ENCODE results near the gene PRUNE2.

PRUNE2 gene

DNA sequence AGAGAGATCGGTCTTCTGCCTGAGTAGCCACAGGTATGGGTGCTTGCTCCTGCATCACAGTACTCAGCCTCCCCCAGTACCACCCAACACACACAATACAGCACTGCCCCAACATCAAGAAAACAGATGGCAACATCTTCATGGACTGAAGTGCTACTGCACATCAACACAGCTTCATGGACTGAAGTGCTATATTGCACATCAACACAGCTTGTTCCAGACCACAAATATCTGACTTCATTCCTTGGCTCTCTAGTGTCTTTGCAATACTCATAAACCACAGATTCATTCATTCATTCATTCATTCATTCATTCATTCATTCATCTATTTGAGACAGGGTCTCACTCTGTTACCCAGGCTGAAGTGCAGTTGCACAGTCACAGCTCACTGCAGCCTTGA lies 172.8 kb downstream of the PRUNE2 start:
- H3K9me3 ChIP-seq (ENCODE audit: insufficient read depth, low read length, severe bottlenecking), result no peaks in the 10 kb centered on the region
- H3K4me2 ChIP-seq (ENCODE audit: insufficient read depth, low read length), result no peak overlapping the region
- DNase-seq (no peak), ATAC-seq (ENCODE audit: insufficient read depth, low read depth) (no peak)
- no peaks in the 10 kb centered on the region for H3K79me2 ChIP-seq (ENCODE audit: insufficient read depth, low read length)
- H3K27me3 ChIP-seq (ENCODE audit: insufficient read depth, low read length, poor library complexity), result no peaks in the 10 kb centered on the region
- H2AFZ ChIP-seq (ENCODE audit: low read depth, low read length), result no peak overlapping the region
- no peaks in the 10 kb centered on the region for H3K36me3 ChIP-seq (ENCODE audit: insufficient read depth, low read length)
- H3K27ac ChIP-seq (ENCODE audit: low read length), result no peak overlapping the region
- H3K4me1 ChIP-seq (ENCODE audit: insufficient read depth, low read length), result no peaks in the 10 kb centered on the region
- no peak overlapping the region for H3K4me3 ChIP-seq (ENCODE audit: low read depth in 1 of 2, low read length in 2 of 2)
- TF ChIP-seq, protein P1, sequence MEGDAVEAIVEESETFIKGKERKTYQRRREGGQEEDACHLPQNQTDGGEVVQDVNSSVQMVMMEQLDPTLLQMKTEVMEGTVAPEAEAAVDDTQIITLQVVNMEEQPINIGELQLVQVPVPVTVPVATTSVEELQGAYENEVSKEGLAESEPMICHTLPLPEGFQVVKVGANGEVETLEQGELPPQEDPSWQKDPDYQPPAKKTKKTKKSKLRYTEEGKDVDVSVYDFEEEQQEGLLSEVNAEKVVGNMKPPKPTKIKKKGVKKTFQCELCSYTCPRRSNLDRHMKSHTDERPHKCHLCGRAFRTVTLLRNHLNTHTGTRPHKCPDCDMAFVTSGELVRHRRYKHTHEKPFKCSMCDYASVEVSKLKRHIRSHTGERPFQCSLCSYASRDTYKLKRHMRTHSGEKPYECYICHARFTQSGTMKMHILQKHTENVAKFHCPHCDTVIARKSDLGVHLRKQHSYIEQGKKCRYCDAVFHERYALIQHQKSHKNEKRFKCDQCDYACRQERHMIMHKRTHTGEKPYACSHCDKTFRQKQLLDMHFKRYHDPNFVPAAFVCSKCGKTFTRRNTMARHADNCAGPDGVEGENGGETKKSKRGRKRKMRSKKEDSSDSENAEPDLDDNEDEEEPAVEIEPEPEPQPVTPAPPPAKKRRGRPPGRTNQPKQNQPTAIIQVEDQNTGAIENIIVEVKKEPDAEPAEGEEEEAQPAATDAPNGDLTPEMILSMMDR (IDR thresholded peaks at IDR 0.05; ENCODE audit: borderline replicate concordance, extremely low read depth, low read length, poor library complexity, severe bottlenecking), result no peak
- TF ChIP-seq EZH2 (IDR thresholded peaks at IDR 0.05; ENCODE audit: borderline replicate concordance, low read depth, low read length, severe bottlenecking), result no peak
- no peaks in the 10 kb centered on the region for H4K20me1 ChIP-seq (ENCODE audit: insufficient read depth, low read length)
- no peak overlapping the region for H3K9ac ChIP-seq (ENCODE audit: low read depth, low read length)

DNA sequence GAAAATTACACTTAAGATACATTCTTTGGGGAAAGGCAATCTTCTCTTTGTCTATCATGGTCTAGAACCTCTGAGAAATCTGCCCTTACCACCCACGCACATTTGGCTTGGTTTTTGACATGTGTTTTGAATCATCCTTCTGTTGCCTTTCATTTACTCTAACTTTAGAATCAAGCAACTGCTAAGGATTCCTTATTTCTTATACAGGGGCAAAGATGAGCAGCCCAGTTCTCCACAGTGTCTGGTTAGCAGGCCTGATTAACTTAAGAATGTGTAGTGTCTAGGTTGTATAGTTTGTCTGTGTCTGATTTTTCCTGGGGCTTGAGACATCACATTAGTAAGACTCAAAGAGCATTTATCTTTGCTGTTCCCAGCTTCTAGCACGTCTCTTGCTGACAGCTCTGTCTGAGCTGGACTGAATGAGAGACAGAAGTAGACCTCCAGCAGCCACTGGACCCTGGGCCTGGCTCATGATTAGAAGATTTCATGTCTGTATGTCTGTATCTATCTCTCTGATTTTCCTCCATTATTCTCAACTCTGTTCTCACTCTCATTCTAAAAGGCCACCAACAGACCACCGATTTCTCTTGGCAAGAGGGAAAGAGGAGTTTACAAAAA lies 173.5 kb downstream of the PRUNE2 start:
- DNase-seq (no peak), ATAC-seq (ENCODE audit: insufficient read depth, low read depth) (no peak)
- Histone ChIP-seq H4K20me1 (ENCODE audit: insufficient read depth, low read length) (no peaks in the 10 kb centered on the region), H3K36me3 (ENCODE audit: insufficient read depth, low read length) (no peaks in the 10 kb centered on the region), H3K9me3 (ENCODE audit: insufficient read depth, low read length, severe bottlenecking) (no peaks in the 10 kb centered on the region), H3K27ac (ENCODE audit: low read length) (no peak overlapping the region), H3K9ac (ENCODE audit: low read depth, low read length) (no peak overlapping the region), H3K27me3 (ENCODE audit: insufficient read depth, low read length, poor library complexity) (no peaks in the 10 kb centered on the region), H3K4me2 (ENCODE audit: insufficient read depth, low read length) (no peak overlapping the region), H3K79me2 (ENCODE audit: insufficient read depth, low read length) (no peaks in the 10 kb centered on the region), H3K4me1 (ENCODE audit: insufficient read depth, low read length) (no peaks in the 10 kb centered on the region), H3K4me3 (ENCODE audit: low read depth in 1 of 2, low read length in 2 of 2) (no peak overlapping the region), H2AFZ (ENCODE audit: low read depth, low read length) (no peak overlapping the region)
- TF ChIP-seq, protein P1 (IDR thresholded peaks at IDR 0.05; ENCODE audit: borderline replicate concordance, extremely low read depth, low read length, poor library complexity, severe bottlenecking), result no peak
- TF ChIP-seq EZH2 (IDR thresholded peaks at IDR 0.05; ENCODE audit: borderline replicate concordance, low read depth, low read length, severe bottlenecking), result no peak

DNA sequence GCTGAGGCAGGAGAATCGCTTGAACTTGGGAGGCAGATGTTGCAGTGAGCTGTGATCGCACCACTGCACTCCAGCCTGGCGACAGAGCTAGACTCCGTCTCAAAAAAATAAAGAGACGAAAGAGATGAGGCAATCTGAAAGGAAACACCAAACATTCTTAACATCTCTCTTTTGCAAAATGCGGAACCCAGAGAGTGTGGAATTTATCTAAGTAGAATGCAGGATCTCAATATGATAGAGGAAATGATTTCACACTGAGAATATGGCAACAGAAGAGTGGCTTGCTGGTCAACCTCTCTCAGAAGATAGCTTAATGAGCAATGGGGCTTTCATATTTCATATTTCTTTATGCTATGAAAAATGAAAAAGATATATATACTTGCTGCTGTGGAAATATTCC lies 175.1 kb downstream of the PRUNE2 start:
- TF ChIP-seq EZH2 (IDR thresholded peaks at IDR 0.05; ENCODE audit: borderline replicate concordance, low read depth, low read length, severe bottlenecking), result no peak
- TF ChIP-seq, protein P1 (IDR thresholded peaks at IDR 0.05; ENCODE audit: borderline replicate concordance, extremely low read depth, low read length, poor library complexity, severe bottlenecking), result no peak
- Histone ChIP-seq H2AFZ (ENCODE audit: low read depth, low read length) (no peak overlapping the region), H3K4me3 (ENCODE audit: low read depth in 1 of 2, low read length in 2 of 2) (no peak overlapping the region), H3K4me1 (ENCODE audit: insufficient read depth, low read length) (no peaks in the 10 kb centered on the region), H3K9me3 (ENCODE audit: insufficient read depth, low read length, severe bottlenecking) (no peaks in the 10 kb centered on the region), H4K20me1 (ENCODE audit: insufficient read depth, low read length) (no peaks in the 10 kb centered on the region), H3K27me3 (ENCODE audit: insufficient read depth, low read length, poor library complexity) (no peaks in the 10 kb centered on the region), H3K9ac (ENCODE audit: low read depth, low read length) (no peak overlapping the region), H3K4me2 (ENCODE audit: insufficient read depth, low read length) (no peak overlapping the region), H3K36me3 (ENCODE audit: insufficient read depth, low read length) (no peaks in the 10 kb centered on the region), H3K27ac (ENCODE audit: low read length) (no peak overlapping the region), H3K79me2 (ENCODE audit: insufficient read depth, low read length) (no peaks in the 10 kb centered on the region)
- ATAC-seq (ENCODE audit: insufficient read depth, low read depth), result no peak
- DNase-seq, result no peak
